ENCODE data around the gene GPR68.
"Not testable (repeated sequence)": the region's sequence is repeated elsewhere in the genome, so short reads cannot be mapped to it uniquely, and the experiment has no call there.

The GPR68 gene

GRCh38 chr14:91272341-91273272, 28.1 kb upstream of the GPR68 start:
- no peak for DNase-seq (ENCODE audit: low read depth)

GRCh38 chr14:91271639-91272038, 27.1 kb upstream of the GPR68 start:
- DNase-seq (ENCODE audit: low read depth), result no peak

DNA sequence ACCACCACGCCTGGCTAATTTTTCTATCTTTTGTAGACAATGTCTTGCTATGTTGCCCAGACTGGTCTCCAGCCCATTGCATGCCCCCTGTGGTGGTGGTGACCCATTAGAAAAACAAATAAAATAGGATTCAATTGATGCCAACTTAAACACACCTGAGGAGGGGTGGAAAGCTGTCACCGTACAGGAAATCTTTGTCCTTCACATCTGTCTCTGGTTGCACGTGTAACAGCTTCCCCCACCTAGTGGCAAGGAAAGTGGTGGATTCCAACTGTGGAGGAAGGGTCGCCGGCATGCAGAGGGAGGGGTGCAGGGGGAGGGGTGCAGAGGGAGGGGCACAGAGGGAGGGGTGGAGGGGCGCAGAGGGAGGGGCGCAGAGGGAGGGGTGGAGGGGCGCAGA, 26.1 kb upstream of the GPR68 start:
- DNase-seq (ENCODE audit: low read depth), result no peak

- no peak for DNase-seq (ENCODE audit: low read depth)
Observed at GRCh38 chr14:91270188-91270587, 25.7 kb upstream of the GPR68 start.

- DNase-seq (ENCODE audit: low read depth), result no peak
Observed at GRCh38 chr14:91269076-91269991, 24.8 kb upstream of the GPR68 start.

DNA sequence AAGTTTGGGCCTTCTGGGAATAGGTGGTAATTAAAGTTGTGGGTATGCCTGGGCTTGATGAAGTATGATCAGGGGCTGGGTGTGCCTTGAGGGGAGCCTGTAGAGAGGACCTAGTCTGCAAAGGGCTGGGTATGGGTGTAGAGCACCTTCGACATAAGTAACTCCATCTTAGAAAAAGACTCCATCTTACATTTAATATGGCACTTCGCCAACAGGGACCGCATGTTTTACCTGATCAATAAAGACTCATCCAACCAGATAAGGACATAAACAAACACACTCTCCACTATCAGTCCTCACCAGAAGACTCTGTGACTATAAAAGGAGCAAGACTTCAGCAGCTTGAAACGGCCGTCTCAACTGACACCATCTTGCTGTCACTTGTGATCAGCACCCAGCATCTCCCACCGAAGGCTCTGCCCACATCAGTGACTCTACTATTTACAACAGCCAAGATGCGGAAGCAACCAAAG, 23.5 kb upstream of the GPR68 start:
- DNase-seq (ENCODE audit: low read depth), result no peak

DNA sequence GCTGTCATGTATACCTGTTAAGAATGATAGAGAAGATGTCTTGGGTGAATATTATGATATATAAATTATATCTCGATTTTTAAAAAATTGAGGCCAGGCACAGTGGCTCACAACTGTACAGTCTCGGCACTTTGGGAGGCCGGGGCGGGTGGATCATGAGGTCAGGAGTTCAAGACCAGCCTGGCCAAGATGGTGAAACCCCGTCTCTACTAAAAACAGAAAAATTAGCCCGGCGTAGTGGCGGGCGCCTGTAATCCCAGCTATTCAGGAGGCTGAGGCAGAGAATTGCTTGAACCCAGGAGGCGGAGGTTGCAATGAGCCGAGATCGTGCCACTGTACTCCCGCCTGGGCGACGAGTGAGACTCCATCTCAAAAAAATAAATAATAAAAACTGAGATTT, 21.8 kb upstream of the GPR68 start:
- DNase-seq (ENCODE audit: low read depth), result not testable (repeated sequence)

DNA sequence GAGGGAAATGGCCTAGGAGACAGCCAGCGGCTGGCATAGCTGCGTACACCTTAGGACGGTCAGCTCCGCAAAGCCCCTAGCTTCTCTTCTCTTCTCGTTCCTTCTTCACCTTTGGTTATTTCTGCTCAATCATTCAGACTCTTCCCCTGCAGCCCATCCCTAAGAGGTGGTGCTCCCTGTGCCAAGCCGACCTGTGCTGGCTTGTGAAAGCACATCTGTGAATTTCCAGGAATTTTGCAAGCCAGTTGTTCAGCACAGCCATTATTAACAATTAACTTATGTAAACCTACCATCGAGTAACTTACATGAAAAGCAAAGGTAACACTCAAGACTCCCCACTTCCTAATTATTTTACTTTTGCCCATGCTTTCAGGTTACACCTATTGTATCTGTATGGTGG, 20.9 kb upstream of the GPR68 start:
- no peak for DNase-seq (ENCODE audit: low read depth)

DNA sequence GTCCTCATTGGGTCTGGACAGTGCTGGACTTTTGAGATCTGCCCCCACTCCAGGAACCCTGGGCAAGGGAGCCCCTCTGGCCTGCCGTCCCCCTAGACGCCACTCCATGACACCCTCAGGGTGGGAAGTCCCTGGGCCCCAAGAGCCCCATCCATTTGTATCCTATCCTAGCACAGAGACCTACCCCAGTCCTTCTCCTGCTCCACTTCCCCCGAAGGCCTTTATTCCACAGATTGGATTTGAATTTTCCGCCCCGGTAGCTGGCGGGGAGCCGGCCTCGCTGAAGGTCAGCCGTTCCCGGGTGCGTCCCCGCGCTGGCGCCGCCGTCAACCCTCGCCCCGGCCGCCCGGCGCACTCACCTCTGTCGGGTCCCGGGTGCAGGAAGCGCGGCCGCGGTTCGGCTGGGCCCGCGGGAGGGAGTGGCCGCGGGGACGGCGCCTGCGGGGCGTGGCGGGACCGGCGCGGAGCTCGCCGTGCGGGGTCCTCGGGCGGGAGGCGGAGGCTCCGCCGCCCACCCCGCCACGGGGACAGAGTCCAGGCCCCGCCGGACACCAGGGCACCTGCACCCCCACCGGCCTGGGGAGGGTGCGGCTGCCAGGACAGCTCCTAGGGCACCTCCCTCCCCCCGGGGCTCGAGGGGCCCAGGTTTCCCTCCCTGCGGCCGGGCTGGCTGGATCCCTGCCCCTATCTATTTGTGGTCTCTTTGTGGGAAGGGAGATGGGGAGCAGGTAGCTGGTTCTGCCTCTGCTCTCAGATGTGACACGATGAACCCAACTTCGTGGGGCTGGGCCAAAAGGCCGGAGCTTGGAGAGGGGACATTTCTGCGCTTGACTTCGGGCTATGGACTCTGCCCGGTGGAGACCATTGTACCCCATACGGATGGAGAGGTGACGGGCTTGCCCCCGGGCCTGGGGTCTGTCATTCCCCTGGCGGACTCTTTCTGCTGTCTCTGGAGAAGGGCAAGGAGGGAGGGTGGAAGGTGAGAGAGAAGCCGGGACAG, 19.9 kb upstream of the GPR68 start:
- no peak for DNase-seq (ENCODE audit: low read depth)

GRCh38 chr14:91263329-91263728, 18.8 kb upstream of the GPR68 start:
- DNase-seq (ENCODE audit: low read depth), result no peak

GRCh38 chr14:91261986-91262549, 17.6 kb upstream of the GPR68 start:
- DNase-seq (ENCODE audit: low read depth), result no peak

DNA sequence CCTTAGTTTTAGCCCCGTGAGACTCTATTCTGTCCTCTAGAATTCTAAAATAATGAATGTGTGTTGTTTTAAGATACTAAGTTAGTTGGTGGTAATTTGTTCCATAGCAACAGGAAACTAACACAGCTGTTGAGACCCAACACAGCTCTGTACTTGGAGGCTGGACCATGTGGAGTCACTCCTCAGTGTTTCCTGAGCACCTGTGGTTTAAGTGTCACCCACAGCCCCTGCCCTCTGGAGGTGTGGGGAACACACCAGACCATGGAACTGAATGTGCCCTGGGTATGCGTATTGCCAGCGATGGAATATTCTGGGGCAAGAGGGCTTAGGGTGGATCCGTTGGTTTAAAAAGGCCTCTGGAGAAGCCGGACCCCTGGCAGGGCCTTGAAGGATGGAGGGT, 16.6 kb upstream of the GPR68 start:
- DNase-seq (ENCODE audit: low read depth), result no peak

GRCh38 chr14:91258876-91259275, 14.4 kb upstream of the GPR68 start:
- no peak for DNase-seq (ENCODE audit: low read depth)

GRCh38 chr14:91258011-91258618, 13.6 kb upstream of the GPR68 start:
- DNase-seq (ENCODE audit: low read depth), result no peak

- no peak for DNase-seq (ENCODE audit: low read depth)
Observed at GRCh38 chr14:91257328-91258010, 13.0 kb upstream of the GPR68 start.

GRCh38 chr14:91256661-91257060, 12.2 kb upstream of the GPR68 start:
- no peak for DNase-seq (ENCODE audit: low read depth)

- no peak for DNase-seq (ENCODE audit: low read depth)
Observed at GRCh38 chr14:91255026-91255695, 10.7 kb upstream of the GPR68 start.

DNA sequence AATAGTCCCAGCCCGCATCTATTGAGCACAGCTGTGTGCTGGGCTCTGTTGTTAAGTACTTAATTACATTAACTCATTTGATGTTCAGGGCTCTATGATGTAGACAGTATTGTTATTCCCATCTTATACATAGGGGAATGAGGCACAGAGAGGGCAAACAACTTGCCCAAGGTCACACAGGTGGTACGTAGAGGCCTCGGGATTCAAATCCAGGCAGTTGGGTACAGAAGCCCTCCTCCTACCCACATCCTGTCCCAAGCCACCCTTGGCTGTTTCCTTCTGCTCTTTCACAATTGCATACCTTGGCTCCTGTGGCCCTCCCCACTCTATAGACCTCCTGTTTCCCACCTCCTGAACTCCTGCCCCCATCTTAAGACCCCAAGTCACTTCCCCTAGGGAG, 10.0 kb upstream of the GPR68 start:
- DNase-seq (ENCODE audit: low read depth), result no peak

DNA sequence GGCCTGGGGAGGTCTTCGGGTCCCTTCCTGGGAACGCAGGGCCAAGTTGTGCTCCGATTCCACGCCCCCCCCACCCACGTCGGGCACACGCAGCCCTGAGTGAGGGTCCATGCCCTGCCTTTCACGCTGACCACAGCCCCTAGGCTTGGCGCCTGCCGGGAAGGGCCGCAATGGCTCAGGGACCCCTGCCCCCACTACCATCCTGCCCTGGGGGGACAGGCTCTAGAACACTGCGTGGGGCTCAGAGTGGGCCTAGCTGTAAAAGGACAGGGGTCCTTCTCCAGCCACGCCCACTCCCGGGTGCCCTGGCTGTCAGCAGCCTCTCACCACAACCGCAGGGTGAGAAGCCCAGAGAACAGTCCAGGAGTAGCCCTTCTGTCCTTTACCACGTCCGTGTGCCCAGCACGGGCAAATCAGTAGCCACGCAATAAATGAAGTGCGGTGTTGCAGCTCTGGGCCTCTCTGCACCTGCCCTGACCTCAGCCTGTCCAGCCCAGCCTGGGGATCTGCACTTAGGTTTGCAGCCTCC, 9.4 kb upstream of the GPR68 start:
- DNase-seq (ENCODE audit: low read depth), result no peak

Measured in HS-27A (cell line).